Measurements from ENCODE around the gene CLCA1.
A peak's percentile ranks its signal among the peaks of the same experiment; 100 is the strongest.

Gene CLCA1

GRCh38 chr1:86468501-86468977 lies at the start of gene CLCA1:
CLCA1 (plus strand) TSS chr1:86468927; CDS start chr1:86468972, 45 bp downstream.
- TF ChIP-seq CTCF (IDR thresholded peaks at IDR 0.05; ENCODE audit: low read depth, low read length, missing control alignments) = no peak
- DNase-seq (ENCODE audit: extremely low read depth, low read depth) = no peak
- H3K4me3 ChIP-seq (replicated peaks; ENCODE audit: low read depth, low read length) = no peak within 1 kb of the TSS

- DNase-seq (ENCODE audit: extremely low read depth, low read depth) = no peak
These were observed 49.3 kb upstream of the CLCA1 start for GRCh38 chr1:86419277-86419903.

GRCh38 chr1:86421601-86422280 lies 47.0 kb upstream of the CLCA1 start:
- TF ChIP-seq CTCF (IDR thresholded peaks at IDR 0.05; ENCODE audit: low read depth, low read length, missing control alignments) = no peak
- no peak overlapping the region for H3K4me3 ChIP-seq (replicated peaks; ENCODE audit: low read depth, low read length)
- DNase-seq (ENCODE audit: extremely low read depth, low read depth) = no peak

More at GRCh38 chr1:86419277-86419903, 49.3 kb upstream of the CLCA1 start:
- TF ChIP-seq CTCF (IDR thresholded peaks at IDR 0.05; ENCODE audit: low read depth, low read length, missing control alignments) = peak; percentile 73
- H3K4me3 ChIP-seq (replicated peaks; ENCODE audit: low read depth, low read length) = no peak overlapping the region

- no peak overlapping the region for H3K4me3 ChIP-seq (replicated peaks; ENCODE audit: low read depth, low read length)
- DNase-seq (ENCODE audit: extremely low read depth, low read depth) = no peak
- no peak for TF ChIP-seq CTCF (IDR thresholded peaks at IDR 0.05; ENCODE audit: low read depth, low read length, missing control alignments)
These were observed 45.3 kb upstream of the CLCA1 start for GRCh38 chr1:86423473-86423872.

- H3K4me3 ChIP-seq (replicated peaks; ENCODE audit: low read depth, low read length) = no peak within 1 kb of the TSS
These were observed 44.9 kb upstream of the CLCA1 start, which contains the start of gene CLCA2 for GRCh38 chr1:86423873-86424272. CLCA2 (plus strand) TSS chr1:86424171; CDS start chr1:86424248, 77 bp downstream.

GRCh38 chr1:86429122-86429725 lies 39.5 kb upstream of the CLCA1 start:
- DNase-seq (ENCODE audit: extremely low read depth, low read depth) = no peak
- H3K4me3 ChIP-seq (replicated peaks; ENCODE audit: low read depth, low read length) = no peak overlapping the region
- no peak for TF ChIP-seq CTCF (IDR thresholded peaks at IDR 0.05; ENCODE audit: low read depth, low read length, missing control alignments)

More at GRCh38 chr1:86423873-86424272, 44.9 kb upstream of the CLCA1 start, which contains the start of gene CLCA2:
- no peak for TF ChIP-seq CTCF (IDR thresholded peaks at IDR 0.05; ENCODE audit: low read depth, low read length, missing control alignments)
- no peak for DNase-seq (ENCODE audit: extremely low read depth, low read depth)
